ENCODE results near the gene VPS51.
A peak's percentile ranks its signal among the peaks of the same experiment; 100 is the strongest.

VPS51 gene

DNA sequence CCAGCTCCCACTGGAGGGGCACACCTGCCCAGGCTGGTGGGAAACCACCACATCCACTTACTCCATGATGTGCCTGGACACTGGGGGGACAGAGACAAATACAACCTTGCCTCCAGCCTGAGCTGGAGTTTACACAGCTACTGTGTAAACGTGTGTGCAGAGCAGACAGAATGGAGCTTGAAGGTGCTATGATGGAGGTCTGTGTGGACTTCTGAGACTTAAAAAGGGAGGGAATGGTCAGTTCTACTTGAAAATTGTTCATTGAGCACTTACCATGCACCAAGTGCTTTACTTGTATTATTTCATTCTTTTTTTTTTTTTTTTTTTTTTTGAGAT, 23.4 kb upstream of the VPS51 start:
- no peak for DNase-seq (ENCODE audit: low spot score)

- no peak for DNase-seq (ENCODE audit: low spot score)
These were observed 18.6 kb upstream of the VPS51 start for GRCh38 chr11:65077451-65077850.

- DNase-seq (ENCODE audit: low spot score) = no peak
These were observed 17.9 kb upstream of the VPS51 start for GRCh38 chr11:65078151-65078550.

- no peak for DNase-seq (ENCODE audit: low spot score)
These were observed 17.1 kb upstream of the VPS51 start for GRCh38 chr11:65078786-65079342.

GRCh38 chr11:65083134-65083833, 12.7 kb upstream of the VPS51 start:
- no peak for DNase-seq (ENCODE audit: low spot score)

GRCh38 chr11:65083834-65084597, 12.0 kb upstream of the VPS51 start, which contains the start of the genes CDCA5 and ZFPL1:
Gene CDCA5, minus strand, starts transcription at chr11:65084040. Its CDS starts 62 bp downstream, at chr11:65083978.
Gene ZFPL1, plus strand, starts transcription at chr11:65084222. Its CDS starts 477 bp downstream, at chr11:65084699.
- DNase-seq (ENCODE audit: low spot score) = peak; percentile 96

GRCh38 chr11:65084598-65085375, 11.2 kb upstream of the VPS51 start:
- DNase-seq (ENCODE audit: low spot score) = no peak

GRCh38 chr11:65085446-65085845, 10.6 kb upstream of the VPS51 start:
- DNase-seq (ENCODE audit: low spot score) = no peak

- no peak for DNase-seq (ENCODE audit: low spot score)
These were observed 9.2 kb upstream of the VPS51 start for GRCh38 chr11:65086809-65087208.

DNA sequence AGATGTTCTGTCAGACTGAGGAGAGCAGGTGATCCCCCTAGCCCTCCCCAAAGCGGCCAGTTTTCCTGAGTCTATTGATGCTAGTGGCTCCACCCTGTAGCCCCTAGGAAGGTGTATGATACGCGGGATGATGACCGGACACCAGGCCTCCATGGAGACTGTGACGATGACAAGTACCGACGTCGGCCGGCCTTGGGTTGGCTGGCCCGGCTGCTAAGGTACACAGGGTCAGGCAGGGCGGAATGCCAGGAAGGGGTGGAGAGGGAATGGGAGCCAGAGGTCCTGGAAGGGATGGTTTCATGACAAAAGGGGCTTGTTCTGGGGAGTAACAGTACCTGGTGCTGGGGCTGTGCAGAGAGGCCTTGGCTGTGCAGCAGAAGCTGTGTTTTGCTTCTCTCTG, 8.8 kb upstream of the VPS51 start:
- DNase-seq (ENCODE audit: low spot score) = no peak

GRCh38 chr11:65087827-65088226, 8.2 kb upstream of the VPS51 start:
- DNase-seq (ENCODE audit: low spot score) = no peak

DNA sequence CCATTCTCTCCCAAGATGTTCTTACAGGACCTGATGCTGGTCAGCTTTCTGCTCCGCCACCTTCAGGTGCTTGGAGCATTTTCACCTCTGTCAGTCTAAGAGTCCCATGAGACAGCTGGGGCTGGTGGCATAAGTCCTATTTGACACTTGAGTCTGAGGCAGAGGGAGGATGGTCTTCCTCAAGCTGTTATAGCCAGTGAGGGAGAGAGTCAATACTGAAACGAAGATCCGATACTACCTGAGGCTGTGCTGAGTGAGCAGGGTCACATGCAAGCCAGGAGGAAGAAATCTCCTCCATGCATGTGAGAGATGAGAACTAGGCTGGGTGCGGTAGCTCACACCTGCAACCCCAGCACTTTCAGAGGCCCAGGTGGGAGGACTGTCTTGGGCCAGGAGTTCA, 6.4 kb upstream of the VPS51 start:
- no peak for DNase-seq (ENCODE audit: low spot score)

DNA sequence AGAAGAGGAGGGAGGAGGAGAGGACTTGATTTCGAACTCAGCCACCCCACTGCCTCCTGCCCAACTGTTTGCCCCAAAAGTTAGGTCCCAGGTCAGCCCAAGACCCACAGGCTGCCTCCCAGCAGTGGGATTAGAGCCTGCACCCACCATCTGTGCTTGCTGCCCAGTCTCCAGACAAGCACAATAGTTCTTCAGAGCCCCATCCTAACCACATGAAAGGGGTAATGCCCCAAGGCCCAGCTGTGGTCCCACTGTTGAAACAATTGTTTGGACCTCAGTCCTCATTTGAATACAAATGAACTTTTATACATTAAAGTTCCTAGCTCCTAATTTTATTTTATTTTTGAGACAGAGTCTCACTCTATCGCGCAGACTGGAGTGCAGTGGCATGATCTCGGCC, 5.4 kb upstream of the VPS51 start:
- DNase-seq (ENCODE audit: low spot score) = no peak

GRCh38 chr11:65095427-65095826, 587 bp upstream of the VPS51 start:
- DNase-seq (ENCODE audit: low spot score) = no peak

GRCh38 chr11:65096926-65097325, 912 bp downstream of the VPS51 start:
- no peak for DNase-seq (ENCODE audit: low spot score)

DNA sequence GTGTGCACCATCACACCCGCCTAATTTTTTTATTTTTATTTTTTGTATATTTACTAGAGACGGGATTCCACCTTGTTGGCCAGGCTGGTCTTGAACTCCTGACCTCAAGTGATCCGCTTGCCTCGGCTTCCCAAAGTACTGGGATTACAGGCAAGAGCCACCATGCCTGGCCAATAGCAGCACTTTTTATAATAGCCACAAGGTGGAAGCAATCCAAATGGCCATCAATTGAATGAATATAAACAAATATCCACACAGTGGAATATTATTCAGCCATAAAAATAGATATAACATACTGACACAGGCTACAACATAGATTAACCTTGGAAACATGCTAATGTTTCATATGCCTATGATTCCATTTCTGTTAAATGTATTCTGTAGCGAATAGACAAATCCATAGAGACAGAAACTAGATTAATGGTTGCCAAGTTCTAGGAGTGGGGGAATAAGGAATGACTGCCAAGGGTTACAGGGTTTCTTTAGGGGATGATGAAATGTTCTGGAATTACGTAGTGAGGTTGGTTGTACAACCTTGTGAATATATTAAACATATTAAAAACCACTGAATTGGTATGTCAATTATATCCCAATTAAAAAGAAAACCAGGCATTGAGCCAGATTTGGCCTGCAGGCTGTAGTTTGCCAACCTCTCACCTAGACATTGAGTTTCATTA, 4.8 kb downstream of the VPS51 start:
- DNase-seq (ENCODE audit: low spot score) = no peak

- DNase-seq (ENCODE audit: low spot score) = peak; percentile 35
These were observed 6.4 kb downstream of the VPS51 start for GRCh38 chr11:65102142-65103095.

DNA sequence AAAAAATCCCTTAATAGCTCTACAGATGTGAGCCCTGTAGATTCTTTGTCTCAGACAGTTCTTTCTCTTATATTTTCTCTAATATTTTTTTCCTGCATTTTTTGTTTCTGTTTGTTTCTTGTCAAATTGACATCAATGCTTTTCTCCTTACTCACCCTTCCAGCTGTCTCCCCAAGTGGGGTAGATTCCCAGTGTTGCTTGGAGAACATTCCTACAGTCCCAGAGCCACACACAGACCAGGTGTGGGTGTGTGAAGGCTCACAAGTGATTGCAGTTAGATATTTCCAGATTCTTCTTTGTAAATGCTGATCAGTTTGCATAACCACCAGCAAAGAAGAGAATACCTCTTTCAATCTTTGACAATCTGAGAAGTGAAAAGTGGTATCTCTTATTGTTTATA, 7.5 kb downstream of the VPS51 start:
- no peak for DNase-seq (ENCODE audit: low spot score)

- DNase-seq (ENCODE audit: low spot score) = no peak
These were observed 8.6 kb downstream of the VPS51 start for GRCh38 chr11:65104628-65105027.

DNA sequence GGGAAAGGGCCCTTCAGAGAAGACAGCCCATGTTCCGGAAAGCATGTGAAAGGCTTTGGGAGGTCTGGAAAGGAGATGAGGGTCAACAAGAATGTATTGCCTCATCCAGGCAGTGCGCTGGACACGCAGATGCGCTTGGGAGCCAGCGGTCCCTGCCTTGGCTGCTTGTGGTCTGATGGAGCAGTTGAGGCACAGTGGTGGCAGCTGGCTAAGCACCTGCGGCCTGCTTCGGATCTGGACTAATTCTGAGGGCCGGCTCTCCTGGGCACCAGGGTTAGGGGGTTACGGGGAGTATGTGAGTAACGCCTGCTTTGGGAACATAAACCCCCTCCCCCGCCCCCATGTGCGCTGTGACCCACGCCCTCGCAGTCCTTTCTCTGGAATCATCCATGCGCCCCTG, 11.1 kb downstream of the VPS51 start:
- no peak for DNase-seq (ENCODE audit: low spot score)

All from COLO829 (cell line).